Type B pancreatic cell (in vitro differentiated cells): Measurements from ENCODE around the gene SPINK5. TPM values are rescaled to one million over a fixed set of nuclear protein-coding genes. Genes with fewer than 3 reads are reported as not detected.
A peak's percentile ranks its signal among the peaks of the same experiment; 100 is the strongest.
"Not testable (repeated sequence)": the region's sequence is repeated elsewhere in the genome, so short reads cannot be mapped to it uniquely, and the experiment has no call there.

Experiments used
- DNase-seq: peaks from one replicate; pipeline ENCODE4 v3.0.0; 2021; ENCODE audit warnings: mixed read lengths; ENCODE audit not compliant: unreplicated experiment; ENCODE audit errors: extremely low spot score
- H3K27ac Mint-ChIP-seq: 2 replicates; pipeline ENCODE4 v1.8.0; 2021; ENCODE audit warnings: mild to moderate bottlenecking, mixed read lengths
- H3K27me3 Mint-ChIP-seq: 2 replicates; pipeline ENCODE4 v1.8.0; 2021; ENCODE audit warnings: mixed read lengths
- H3K36me3 Mint-ChIP-seq: 2 replicates; pipeline ENCODE4 v1.8.0; 2021; ENCODE audit warnings: mixed read lengths
- H3K4me1 Mint-ChIP-seq: one replicate; pipeline ENCODE4 v1.8.0; 2021; ENCODE audit warnings: mixed read lengths; ENCODE audit not compliant: unreplicated experiment
- H3K4me3 Mint-ChIP-seq: 2 replicates; pipeline ENCODE4 v1.8.0; 2021; ENCODE audit warnings: mild to moderate bottlenecking, mixed read lengths
- H3K9me3 Mint-ChIP-seq: 2 replicates; pipeline ENCODE4 v1.8.0; 2021; ENCODE audit warnings: mixed read lengths
- CTCF ChIP-seq: fragments of 200-600 bp; sonication (generic); conservative IDR thresholded peaks from 2 replicates; pipeline ENCODE4 v1.5.0; 2021; ENCODE audit warnings: antibody characterized with exemption, mild to moderate bottlenecking
- total RNA-seq: library from RNA; stranded (reverse); gene quantifications from 2 replicates; pipeline ENCODE4 v1.2.1, GENCODE V29; 2021; ENCODE audit warnings: low replicate concordance

Gene SPINK5
- total RNA-seq, 1 donor from 2014 or later: 26.0 TPM

GRCh38 chr5:148033134-148033533, 30.6 kb upstream of the SPINK5 start:
- Mint-ChIP-seq H3K9me3 (peaks cover 3% of the 10 kb centered on the region), H3K27me3 (no peaks in the 10 kb centered on the region), H3K36me3 (no peaks in the 10 kb centered on the region), H3K4me3 (no peak overlapping the region), H3K4me1 (no peaks in the 10 kb centered on the region), H3K27ac (peak overlapping the region; percentile 53)
- DNase-seq: no peak
- no peak for TF ChIP-seq CTCF

GRCh38 chr5:148035676-148036075, 28.1 kb upstream of the SPINK5 start:
- no peaks in the 10 kb centered on the region for H3K36me3 Mint-ChIP-seq
- H3K4me1 Mint-ChIP-seq: no peaks in the 10 kb centered on the region
- no peak overlapping the region for H3K4me3 Mint-ChIP-seq
- peak overlapping the region; percentile 14 for H3K27ac Mint-ChIP-seq
- TF ChIP-seq CTCF: no peak
- no peaks in the 10 kb centered on the region for H3K9me3 Mint-ChIP-seq
- no peaks in the 10 kb centered on the region for H3K27me3 Mint-ChIP-seq
- no peak for DNase-seq

GRCh38 chr5:148042881-148043280, 20.9 kb upstream of the SPINK5 start:
- peaks cover under 1% of the 10 kb centered on the region for H3K36me3 Mint-ChIP-seq
- no peak for DNase-seq
- H3K27me3 Mint-ChIP-seq: no peaks in the 10 kb centered on the region
- no peaks in the 10 kb centered on the region for H3K4me1 Mint-ChIP-seq
- no peak overlapping the region for H3K27ac Mint-ChIP-seq
- H3K9me3 Mint-ChIP-seq: no peaks in the 10 kb centered on the region
- TF ChIP-seq CTCF: no peak
- no peak overlapping the region for H3K4me3 Mint-ChIP-seq

- H3K9me3 Mint-ChIP-seq: no peaks in the 10 kb centered on the region
- peaks cover 4% of the 10 kb centered on the region for H3K36me3 Mint-ChIP-seq
- H3K27ac Mint-ChIP-seq: no peak overlapping the region
- H3K4me1 Mint-ChIP-seq: no peaks in the 10 kb centered on the region
- H3K4me3 Mint-ChIP-seq: no peak overlapping the region
- no peak for DNase-seq
- TF ChIP-seq CTCF: no peak
- H3K27me3 Mint-ChIP-seq: no peaks in the 10 kb centered on the region
Measured at GRCh38 chr5:148043705-148044104, 20.1 kb upstream of the SPINK5 start.

- not testable (repeated sequence) for DNase-seq, H3K4me3 Mint-ChIP-seq, H3K4me1 Mint-ChIP-seq, H3K27me3 Mint-ChIP-seq, H3K27ac Mint-ChIP-seq
- H3K36me3 Mint-ChIP-seq: peaks cover 15% of the 10 kb centered on the region
- peaks cover 26% of the 10 kb centered on the region for H3K9me3 Mint-ChIP-seq
Measured at GRCh38 chr5:148055160-148055559, 8.6 kb upstream of the SPINK5 start.

GRCh38 chr5:148060309-148060708, 3.5 kb upstream of the SPINK5 start:
- DNase-seq: no peak
- peaks cover 9% of the 10 kb centered on the region for H3K9me3 Mint-ChIP-seq
- no peak overlapping the region for H3K4me3 Mint-ChIP-seq
- TF ChIP-seq CTCF: no peak
- H3K36me3 Mint-ChIP-seq: peaks cover 5% of the 10 kb centered on the region
- H3K27ac Mint-ChIP-seq: no peak overlapping the region
- H3K4me1 Mint-ChIP-seq: no peaks in the 10 kb centered on the region
- H3K27me3 Mint-ChIP-seq: no peaks in the 10 kb centered on the region
